GM21390 (cell line): ENCODE data around the gene KLHL30.

ENCODE experiments used
- ATAC-seq: cut with Tn5 transposase; IDR thresholded peaks from one replicate; pipeline ENCODE4 v1.9.1; 2021; ENCODE audit not compliant: unreplicated experiment

The KLHL30 gene

DNA sequence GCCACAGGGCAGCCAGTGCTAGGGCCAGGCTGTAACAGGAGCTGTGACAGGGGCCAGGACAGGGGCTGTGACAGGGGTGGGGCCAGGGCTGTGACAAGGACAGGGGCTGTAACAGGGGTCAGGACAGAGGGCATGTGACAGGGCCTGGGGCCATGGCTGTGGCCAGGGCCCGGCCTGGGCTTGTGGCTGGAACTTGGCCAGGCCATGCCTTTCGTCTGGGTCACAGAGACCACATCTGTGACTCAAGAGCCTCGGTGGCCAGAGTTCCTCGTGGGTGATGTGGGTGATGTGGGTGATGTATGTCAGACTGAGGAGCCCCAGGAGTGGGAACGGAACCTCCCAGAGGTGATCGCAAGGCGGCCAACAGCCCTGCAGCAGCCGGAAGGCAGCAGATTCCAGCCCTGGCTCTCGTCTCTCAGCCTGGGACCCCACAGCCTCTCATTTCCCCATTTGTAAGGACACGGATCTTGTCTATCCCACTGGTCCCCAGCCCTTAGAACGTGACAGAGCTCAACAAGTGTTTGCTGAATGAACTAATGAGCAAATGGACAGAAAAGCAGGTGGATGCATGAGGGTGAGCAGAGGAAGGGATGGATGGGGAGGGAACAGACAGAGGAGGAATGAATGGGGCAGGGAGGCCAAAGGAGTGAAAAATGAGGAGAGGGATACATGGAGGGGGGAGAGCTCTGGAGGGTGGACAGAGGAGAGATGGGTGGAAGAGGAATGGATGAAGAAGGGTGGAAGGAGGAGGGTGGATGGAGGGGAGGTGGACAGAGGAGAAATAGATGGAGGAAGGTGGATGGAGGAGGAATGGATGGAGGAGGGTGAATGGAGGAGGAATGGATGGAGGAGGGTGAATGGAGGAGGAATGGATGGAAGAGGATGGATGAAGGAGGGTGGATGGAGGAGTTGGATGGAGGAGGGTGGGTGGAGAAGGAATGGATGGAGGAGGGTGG, 21.0 kb upstream of the KLHL30 start:
- no peak for ATAC-seq

DNA sequence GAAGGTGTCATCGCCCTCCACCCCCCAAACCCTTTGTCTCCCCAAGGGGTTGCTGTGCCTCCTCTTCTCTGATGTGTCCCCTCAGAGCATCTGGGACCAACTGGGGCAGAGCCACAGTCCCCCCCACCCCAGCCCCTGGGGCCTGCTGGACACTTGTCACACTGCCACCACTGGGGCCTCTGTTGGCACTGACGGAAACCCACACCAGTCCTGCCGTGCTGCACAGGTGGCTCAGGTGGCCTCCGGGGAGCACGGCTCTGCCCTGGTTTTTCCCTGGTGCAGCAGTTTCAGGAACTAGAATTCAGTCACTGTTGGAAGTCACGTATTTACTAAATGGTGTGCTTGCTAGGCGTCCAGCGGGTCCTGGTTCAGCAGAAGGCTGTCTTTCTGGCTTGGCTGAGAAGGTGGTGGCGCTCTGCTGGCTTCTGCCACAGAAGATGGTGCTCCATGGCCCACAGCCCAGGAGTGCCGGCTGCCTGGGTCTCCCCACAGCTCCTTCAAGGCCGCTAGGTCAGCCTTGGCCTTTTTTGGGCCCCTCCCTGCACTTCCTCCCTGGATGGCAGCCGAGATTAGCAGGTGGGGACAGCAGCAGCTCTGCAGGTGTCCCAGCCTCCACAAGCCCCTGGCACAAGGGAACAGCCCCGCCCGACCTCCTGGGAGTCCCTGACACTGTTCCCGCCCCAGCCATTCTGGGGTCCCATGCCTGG, 18.6 kb upstream of the KLHL30 start:
- ATAC-seq = no peak

DNA sequence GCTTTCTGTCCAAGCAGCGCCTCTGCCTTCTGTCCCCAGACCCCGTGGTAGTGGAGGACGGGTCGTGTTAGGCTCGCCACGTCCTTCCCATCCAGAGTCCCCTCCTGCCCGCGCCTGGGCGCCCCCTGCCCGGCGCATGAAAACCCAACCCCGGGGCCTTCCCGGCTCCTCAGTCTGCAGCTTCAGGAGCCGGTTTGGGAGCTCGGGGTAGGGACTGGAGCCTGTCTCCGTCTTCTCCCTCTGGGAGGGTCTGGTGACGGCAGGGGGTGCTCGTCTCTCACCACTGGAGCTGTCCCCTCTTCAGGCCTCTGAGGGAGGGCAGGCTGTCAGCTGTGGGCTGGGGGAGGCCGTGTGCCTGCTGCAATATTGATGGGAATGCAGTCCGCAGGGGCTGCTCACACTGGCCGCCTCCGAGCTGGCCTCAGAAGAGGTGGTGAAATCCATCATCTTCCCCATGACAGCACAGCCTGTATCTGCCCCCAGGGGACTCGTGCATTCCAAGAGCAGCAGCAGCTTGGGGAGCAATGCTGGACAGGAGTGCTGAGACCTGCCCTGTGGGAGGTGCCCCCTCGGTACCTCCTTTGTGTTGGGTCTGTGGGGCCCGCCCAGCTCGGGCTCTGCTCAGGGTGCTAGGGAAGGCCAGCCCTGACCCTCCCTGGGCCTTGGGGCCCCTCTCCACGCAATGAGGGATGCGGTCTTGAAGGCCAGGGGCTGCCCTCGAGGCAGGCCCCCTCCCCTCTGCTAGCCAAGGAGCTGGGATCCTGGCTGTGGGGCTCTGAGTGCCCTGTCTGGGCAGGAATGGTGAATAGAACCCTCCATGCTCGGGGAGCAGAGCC, 17.8 kb upstream of the KLHL30 start:
- no peak for ATAC-seq

DNA sequence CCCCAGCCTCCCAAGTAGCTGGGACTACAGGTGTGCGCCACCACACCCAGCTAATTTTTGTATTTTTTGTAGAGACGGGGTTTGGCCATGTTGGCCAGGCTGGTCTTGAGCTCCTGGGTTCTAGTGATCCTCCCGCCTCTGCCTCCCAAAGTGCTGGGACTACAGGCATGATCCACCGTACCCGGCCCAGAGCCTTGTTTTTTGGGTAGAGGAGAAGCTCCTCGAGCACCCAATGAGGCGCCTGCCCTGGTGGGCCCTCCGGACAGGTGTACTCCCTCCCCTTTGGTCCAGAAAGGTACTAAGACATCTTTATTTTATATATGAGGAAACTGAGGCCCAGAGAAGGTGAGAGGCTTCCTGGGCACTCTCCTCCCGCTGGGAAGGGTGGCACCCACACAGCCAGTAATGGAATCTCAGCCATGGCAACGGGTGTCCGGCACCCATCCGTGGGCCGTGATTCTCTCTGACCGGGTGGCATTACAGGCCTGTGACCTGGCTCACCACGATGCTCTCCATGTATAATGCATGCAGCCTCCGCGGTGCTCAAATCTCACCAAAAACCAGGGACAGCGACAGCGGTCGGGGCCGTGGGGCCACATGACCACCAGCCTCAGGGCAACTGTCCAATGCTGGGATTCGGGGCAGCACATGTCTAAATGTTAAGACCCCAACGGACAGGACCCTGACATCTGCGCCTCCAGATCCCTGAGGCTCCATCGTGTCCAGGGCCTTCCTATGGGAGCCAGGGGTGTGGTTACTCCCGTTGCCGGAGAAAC, 16.8 kb upstream of the KLHL30 start:
- no peak for ATAC-seq

DNA sequence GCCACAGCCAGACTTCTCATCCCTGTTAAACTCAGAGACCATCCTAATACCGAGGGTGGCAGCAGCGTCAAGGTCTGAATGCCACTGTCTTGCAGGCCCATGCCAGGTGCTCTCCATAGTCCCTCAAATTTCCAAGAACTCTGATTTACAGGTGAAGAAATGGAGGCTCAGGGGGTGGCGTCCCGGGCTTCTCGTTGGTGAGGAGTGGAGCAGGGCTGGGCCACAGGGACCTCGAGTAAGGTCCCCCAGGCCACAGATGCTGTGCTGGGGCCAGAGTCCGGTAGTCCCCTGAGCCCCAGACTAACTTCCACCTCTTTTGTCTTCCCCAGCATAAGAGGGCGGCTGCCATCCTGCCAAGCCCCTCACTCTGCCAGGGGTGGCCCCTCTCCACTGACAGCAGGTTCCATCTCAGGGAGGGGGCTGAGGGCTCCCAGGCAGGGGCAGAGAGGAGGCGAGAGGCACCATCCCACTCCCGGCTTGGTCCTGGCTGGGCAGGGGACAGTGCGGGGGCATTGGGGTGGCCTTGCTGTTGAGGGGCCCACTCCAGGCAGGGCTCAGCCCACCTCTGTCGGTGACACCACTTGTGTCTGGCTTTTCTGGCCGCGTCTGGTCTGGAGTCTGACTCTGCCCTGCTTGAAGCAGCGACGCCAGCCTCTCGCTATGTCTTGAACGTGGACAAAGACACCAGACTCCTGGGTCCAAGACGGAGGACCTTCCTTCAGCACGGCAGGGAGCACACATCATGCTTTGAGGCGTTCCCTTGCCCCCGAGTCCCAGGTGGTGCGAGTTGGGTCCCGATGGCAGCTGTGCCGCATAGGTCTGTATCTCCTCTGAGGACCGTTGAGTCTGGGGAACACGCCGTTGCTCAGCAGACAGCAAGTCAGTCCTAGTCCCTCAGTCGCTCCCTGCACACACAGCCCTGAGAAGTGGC, 15.9 kb upstream of the KLHL30 start:
- ATAC-seq = no peak

DNA sequence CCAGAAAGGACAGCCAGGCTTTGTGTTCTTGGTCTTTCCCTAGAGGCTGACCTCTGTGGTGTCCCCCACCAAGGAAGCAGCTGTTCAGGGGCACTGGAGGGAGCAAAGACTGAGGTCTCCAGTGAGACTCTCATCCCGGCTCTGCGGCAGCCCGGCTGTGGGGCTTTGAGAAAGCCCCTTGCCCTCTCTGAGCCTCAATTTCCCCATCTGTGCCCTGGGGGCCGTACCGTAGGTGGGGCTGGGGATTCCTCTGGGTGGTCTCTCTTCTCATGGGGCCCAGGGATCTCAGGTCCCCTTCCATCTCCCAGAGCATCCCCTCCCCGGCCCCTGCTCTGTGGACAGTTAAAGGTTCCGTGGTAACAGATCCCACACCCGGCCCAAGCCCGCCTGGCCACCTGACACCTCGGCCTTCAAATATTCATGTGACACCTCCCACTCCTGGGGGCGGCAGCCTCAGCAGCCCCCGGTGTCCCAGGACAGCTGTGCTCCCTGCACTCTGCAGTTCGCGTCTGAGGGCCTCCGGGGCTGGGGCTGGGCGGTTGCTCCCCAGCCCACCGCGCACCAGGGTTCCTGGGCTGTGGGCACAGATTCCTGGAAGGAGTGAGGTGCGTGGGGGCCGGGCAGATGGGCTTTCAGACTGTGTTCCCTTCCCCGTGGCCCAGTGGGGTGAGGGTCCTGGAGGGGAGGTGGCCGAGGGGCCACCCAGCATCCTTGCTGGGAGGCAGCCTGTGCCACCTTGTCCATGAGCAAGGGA, 15.1 kb upstream of the KLHL30 start:
- no peak for ATAC-seq

DNA sequence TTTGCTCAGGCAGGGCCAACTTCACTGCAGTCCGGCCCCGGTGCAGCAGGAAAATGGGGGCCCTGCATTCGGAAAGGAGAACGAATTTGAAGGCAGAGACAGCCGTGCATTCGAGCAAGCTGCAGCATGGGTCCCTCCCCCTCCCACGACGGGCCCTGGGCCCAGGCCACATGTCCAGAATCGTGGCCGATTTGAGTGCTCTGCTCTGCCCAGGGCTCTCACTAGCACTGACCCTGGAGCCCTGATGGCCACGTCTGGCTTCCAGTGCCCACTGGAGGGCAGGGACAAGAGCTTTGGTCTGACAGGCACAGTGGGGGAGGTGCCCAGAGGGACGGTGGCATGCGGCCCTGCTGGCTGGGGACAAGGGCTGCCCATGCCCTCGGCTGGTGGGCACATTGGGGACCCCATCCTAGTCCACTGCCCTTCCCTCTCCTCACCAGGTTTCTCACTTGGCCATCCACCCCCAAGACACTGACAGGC, 14.4 kb upstream of the KLHL30 start:
- ATAC-seq = no peak

DNA sequence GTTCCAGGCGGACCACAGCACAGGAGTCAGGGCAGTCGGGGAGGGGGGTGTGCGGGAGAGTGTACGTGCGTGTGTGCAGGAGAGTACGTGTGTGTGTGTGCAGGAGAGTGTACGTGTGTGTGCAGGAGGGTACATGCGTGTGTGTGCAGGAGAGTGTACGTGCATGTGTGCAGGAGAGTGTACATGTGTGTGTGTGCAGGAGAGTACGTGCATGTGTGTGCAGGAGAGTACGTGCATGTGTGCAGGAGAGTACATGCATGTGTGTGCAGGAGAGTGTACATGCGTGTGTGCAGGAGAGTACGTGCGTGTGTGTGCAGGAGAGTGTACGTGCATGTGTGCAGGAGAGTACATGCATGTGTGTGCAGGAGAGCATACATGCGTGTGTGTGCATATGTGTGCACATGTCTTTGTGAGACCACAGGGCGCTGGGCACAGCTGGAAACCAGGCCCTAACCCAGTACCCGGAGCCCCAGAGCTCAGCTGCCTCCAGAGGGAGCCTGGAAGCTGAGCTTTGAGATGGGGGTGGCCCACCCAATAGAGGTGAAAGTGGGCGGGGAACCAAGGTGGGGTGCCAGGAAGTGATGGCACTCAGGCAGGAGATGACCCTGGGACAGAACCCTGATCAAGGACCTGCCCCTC, 13.9 kb upstream of the KLHL30 start:
- no peak for ATAC-seq

DNA sequence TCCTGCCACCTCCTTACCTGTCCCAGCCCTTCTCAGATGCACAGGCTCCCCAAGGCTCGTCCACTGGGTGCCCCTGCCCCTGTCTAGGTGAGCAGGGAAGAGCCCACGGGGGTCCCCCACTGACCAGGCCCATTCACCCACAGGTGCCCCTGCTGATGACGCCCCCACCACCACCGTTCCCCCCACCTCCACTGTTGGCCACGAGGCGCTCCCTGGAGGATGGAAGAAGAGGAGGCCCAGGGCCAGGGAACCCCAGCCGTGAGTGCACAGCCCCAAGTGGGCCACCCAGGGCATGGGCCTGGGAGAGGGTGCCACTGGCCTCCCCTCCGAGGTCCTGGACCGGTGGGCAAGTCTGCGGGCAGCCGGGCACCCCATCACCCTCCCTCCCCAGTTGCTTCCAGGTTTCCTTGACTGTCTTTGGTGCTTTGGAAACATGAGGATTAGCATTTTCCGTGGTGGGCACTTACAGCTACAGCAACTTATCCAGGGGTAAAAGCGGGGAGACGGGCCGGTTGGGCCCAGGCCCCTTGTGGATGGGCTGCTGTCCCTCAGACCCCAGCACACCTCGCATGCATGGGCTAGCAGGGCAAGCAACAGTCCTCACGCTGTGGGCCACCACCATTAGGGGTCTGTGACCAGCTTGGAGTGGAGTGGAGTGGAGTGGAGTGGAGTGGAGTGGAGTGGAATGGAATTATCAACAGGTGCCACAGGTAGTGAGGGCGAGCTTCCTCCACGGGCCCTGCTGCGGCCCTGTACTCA, 13.2 kb upstream of the KLHL30 start:
- no peak for ATAC-seq

DNA sequence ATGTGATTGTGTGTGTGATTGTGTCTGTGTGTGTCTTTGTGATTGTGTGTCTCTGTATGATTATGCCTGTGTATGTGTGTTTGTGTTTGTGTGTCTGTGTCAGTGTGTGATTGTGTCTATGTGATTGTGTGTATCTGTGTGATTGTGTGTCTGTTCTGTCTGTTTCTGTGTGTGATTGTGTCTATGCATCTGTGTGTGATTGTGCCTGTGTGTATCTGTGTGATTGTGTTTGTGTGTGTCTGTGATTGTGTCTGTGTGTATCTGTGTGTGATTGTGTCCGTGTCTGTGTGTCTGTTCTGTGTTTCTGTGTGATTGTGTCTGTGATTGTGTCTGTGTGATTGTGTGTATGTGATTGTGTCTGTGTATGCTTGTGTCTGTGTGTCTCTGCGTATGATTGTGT, 12.1 kb upstream of the KLHL30 start:
- no peak for ATAC-seq

DNA sequence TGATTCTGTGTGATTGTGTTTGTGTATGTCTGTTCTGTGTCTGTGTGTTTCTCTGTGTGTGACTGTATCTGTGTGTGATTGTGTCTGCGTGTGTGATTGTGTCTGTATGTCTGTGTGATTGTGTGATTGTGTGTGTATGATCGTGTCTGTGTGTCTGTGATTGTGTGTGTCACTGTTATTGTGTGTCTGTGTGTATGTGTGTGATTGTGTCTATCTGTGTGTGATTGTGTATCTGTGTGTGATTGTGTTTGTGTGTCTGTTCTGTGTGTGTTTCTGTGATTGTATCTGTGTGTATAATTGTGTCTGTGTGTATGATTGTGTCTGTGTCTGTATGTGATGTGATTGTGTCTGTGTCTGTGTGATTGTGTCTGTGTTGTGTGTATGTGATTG, 11.7 kb upstream of the KLHL30 start:
- ATAC-seq = no peak

DNA sequence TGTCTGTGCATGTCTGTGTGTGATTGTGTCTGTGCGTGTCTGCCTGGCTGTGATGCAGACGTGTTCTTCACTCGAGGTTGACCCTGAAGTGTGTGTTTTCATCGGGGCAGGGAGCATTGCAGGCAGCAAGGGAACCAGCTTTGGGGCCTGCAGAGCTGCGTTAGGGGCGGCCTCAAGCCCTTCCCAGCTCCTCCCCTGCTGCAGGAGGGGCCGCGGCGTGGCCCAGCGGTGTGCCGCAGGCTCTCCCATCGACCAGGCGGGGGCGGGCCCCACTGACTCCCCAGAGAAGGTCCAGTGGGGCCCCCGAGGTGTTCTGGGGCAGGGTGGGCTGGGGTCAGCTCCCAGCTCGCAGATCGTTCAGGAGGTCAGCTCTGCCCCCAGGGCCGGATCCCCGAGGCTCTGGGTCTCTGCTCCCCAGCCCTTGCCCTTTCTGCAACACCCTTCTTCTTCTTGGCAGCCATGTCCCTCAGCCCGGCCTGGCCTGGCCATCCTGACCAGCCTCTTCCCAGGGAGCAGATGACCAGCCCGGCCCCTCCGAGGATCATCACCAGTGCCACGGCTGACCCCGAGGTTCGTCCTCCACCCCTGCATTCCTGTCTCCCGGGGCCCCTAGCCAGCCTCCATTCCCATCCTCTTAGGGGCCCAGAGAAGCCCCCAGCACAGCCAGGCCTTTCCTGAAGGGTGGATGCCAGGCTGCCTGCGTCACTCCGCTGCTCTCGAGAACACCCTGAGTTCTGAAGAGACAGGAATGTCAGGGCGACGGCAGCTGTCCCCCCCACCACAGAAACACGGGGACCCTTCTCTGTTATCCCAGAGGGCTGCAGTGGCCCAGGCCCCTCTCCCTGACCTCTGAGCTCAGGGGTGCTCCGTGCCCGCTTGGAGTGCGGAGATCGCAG, 11.1 kb upstream of the KLHL30 start:
- no peak for ATAC-seq

DNA sequence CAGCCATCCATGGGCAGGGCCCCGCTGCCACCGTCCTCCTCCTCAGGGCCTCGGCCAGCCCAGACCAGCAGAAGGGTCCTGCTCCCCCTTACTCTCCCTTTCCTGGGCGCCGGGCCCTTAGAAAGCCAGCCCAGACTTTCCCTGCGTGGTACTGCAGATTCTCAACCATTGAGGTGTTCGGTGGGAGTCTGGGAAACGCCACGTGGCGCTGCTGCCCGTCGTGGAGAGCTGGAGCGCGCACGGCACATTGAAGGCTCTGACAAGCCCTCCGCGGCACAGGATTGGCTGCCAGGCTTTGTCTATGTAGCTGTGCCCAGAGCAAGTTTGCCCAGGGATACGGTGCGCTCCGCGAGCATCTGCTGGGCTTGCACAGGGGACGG, 10.4 kb upstream of the KLHL30 start:
- ATAC-seq = no peak

DNA sequence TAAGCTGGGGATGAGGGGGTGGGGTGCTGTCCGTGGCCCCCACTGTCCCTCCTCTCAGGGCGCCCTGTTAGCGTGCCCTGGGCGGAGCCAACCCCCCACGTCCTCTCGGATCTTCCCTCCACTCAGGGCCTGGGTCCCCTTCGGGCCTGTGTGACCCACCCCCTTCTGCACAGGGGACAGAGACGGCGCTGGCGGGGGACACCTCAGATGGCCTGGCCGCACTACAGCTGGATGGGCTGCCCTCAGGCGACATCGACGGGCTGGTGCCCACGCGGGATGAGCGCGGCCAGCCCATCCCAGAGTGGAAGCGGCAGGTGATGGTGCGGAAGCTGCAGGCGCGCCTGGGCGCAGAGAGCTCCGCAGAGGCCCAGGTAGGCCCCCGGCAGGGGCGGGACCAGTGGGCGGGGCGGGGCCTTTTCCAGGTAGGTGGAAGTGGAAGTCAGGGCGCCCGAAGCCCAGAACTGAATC, 9.9 kb upstream of the KLHL30 start:
- ATAC-seq = no peak

DNA sequence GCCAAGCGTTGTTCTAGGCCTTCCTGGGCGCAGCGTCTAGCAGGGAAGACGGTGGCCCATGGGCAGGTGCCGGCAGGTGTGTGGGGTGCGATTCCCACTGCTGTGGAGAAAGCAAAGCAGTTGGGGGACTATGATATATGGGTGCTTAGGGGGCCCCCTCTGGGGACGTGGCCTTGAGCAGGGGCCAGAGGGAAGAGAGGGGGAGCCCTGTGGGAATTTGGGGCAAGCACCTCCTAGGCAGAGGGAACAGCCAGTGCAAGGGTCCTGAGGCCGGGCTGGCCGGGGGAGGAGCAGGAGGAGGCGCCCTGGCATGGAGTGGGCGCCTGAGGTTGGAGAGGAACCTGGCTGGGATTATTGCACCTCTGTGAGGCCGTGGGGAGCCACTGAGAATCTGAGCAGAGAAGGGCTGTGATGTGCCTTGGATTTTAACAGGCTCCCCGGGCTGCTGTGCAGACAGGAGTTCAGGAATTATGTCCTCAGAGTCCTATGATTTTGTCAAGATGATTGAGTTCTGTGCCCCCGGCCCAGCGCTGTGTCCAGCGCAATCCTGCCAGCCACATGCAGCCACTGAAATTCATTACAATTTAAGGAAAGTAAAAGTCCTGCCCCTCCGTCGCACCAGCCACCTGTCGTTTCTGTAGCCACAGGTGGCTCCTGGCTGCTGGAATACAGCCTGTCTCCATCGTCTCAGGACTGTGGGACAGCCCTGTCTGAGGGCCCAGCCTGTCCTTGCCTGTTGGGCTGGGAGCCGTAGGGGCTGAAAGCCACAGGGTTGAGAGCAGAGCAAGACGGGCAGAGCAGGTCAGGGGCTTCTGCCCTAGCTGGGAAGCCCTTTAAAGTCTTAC, 9.1 kb upstream of the KLHL30 start:
- ATAC-seq = no peak
